ENCODE data around the gene INKA2.
A peak's percentile ranks its signal among the peaks of the same experiment; 100 is the strongest.

The INKA2 gene

GRCh38 chr1:111739194-111739924 lies at the start of gene INKA2:
TSS of gene INKA2 (minus strand) at chr1:111739395. CDS start at chr1:111739242, 153 bp downstream.
- H3K4me1 ChIP-seq (ENCODE audit: control insufficient read depth, insufficient read depth, low read length) = peaks cover 48% of the 10 kb centered on the region
- H3K4me3 ChIP-seq (ENCODE audit: low read length) = peak within 1 kb of the TSS; percentile 86
- H3K27me3 ChIP-seq (replicated peaks; ENCODE audit: control insufficient read depth, insufficient read depth, low read length) = no peaks in the 10 kb centered on the region
- peak within 1 kb of the TSS; percentile 89 for H3K9ac ChIP-seq (ENCODE audit: low read length)
- H3K9me3 ChIP-seq (ENCODE audit: control insufficient read depth, low read length) = no peaks in the 10 kb centered on the region
- peak; percentile 96 for DNase-seq (ENCODE audit: low read depth)
- no peaks in the 10 kb centered on the region for H3K36me3 ChIP-seq (ENCODE audit: control insufficient read depth, insufficient read depth, low read length, severe bottlenecking)

GRCh38 chr1:111786669-111787207 lies 47.5 kb upstream of the INKA2 start:
- Histone ChIP-seq H3K9ac (ENCODE audit: low read length) (no peak overlapping the region), H3K36me3 (ENCODE audit: control insufficient read depth, insufficient read depth, low read length, severe bottlenecking) (no peaks in the 10 kb centered on the region), H3K4me1 (ENCODE audit: control insufficient read depth, insufficient read depth, low read length) (peaks cover 24% of the 10 kb centered on the region), H3K27me3 (replicated peaks; ENCODE audit: control insufficient read depth, insufficient read depth, low read length) (peaks cover 13% of the 10 kb centered on the region), H3K4me3 (ENCODE audit: low read length) (no peak overlapping the region), H3K9me3 (ENCODE audit: control insufficient read depth, low read length) (no peaks in the 10 kb centered on the region)
- no peak for DNase-seq (ENCODE audit: low read depth)

- DNase-seq (ENCODE audit: low read depth) = no peak
- Histone ChIP-seq H3K9ac (ENCODE audit: low read length) (no peak overlapping the region), H3K9me3 (ENCODE audit: control insufficient read depth, low read length) (no peaks in the 10 kb centered on the region), H3K27me3 (replicated peaks; ENCODE audit: control insufficient read depth, insufficient read depth, low read length) (peaks cover 13% of the 10 kb centered on the region), H3K4me3 (ENCODE audit: low read length) (no peak overlapping the region), H3K36me3 (ENCODE audit: control insufficient read depth, insufficient read depth, low read length, severe bottlenecking) (no peaks in the 10 kb centered on the region), H3K4me1 (ENCODE audit: control insufficient read depth, insufficient read depth, low read length) (peaks cover 23% of the 10 kb centered on the region)
Measured at GRCh38 chr1:111784273-111784901, 45.2 kb upstream of the INKA2 start.

GRCh38 chr1:111779546-111779945 lies 40.4 kb upstream of the INKA2 start:
- Histone ChIP-seq H3K36me3 (ENCODE audit: control insufficient read depth, insufficient read depth, low read length, severe bottlenecking) (no peaks in the 10 kb centered on the region), H3K4me1 (ENCODE audit: control insufficient read depth, insufficient read depth, low read length) (peaks cover 24% of the 10 kb centered on the region), H3K4me3 (ENCODE audit: low read length) (no peak overlapping the region), H3K27me3 (replicated peaks; ENCODE audit: control insufficient read depth, insufficient read depth, low read length) (no peaks in the 10 kb centered on the region), H3K9me3 (ENCODE audit: control insufficient read depth, low read length) (no peaks in the 10 kb centered on the region), H3K9ac (ENCODE audit: low read length) (no peak overlapping the region)
- DNase-seq (ENCODE audit: low read depth) = no peak

GRCh38 chr1:111778541-111779051 lies 39.4 kb upstream of the INKA2 start:
- H3K9ac ChIP-seq (ENCODE audit: low read length) = no peak overlapping the region
- DNase-seq (ENCODE audit: low read depth) = peak; percentile 11
- H3K36me3 ChIP-seq (ENCODE audit: control insufficient read depth, insufficient read depth, low read length, severe bottlenecking) = no peaks in the 10 kb centered on the region
- no peaks in the 10 kb centered on the region for H3K9me3 ChIP-seq (ENCODE audit: control insufficient read depth, low read length)
- no peak overlapping the region for H3K4me3 ChIP-seq (ENCODE audit: low read length)
- H3K27me3 ChIP-seq (replicated peaks; ENCODE audit: control insufficient read depth, insufficient read depth, low read length) = no peaks in the 10 kb centered on the region
- H3K4me1 ChIP-seq (ENCODE audit: control insufficient read depth, insufficient read depth, low read length) = peaks cover 24% of the 10 kb centered on the region

GRCh38 chr1:111778066-111778465 lies 38.9 kb upstream of the INKA2 start:
- Histone ChIP-seq H3K4me3 (ENCODE audit: low read length) (no peak overlapping the region), H3K36me3 (ENCODE audit: control insufficient read depth, insufficient read depth, low read length, severe bottlenecking) (no peaks in the 10 kb centered on the region), H3K9ac (ENCODE audit: low read length) (no peak overlapping the region), H3K4me1 (ENCODE audit: control insufficient read depth, insufficient read depth, low read length) (peaks cover 24% of the 10 kb centered on the region), H3K9me3 (ENCODE audit: control insufficient read depth, low read length) (no peaks in the 10 kb centered on the region), H3K27me3 (replicated peaks; ENCODE audit: control insufficient read depth, insufficient read depth, low read length) (no peaks in the 10 kb centered on the region)
- DNase-seq (ENCODE audit: low read depth) = no peak

- Histone ChIP-seq H3K9me3 (ENCODE audit: control insufficient read depth, low read length) (no peaks in the 10 kb centered on the region), H3K4me3 (ENCODE audit: low read length) (no peak overlapping the region), H3K9ac (ENCODE audit: low read length) (no peak overlapping the region), H3K4me1 (ENCODE audit: control insufficient read depth, insufficient read depth, low read length) (peaks cover 24% of the 10 kb centered on the region), H3K36me3 (ENCODE audit: control insufficient read depth, insufficient read depth, low read length, severe bottlenecking) (no peaks in the 10 kb centered on the region), H3K27me3 (replicated peaks; ENCODE audit: control insufficient read depth, insufficient read depth, low read length) (no peaks in the 10 kb centered on the region)
- no peak for DNase-seq (ENCODE audit: low read depth)
Measured at GRCh38 chr1:111777301-111777700, 38.1 kb upstream of the INKA2 start.

- Histone ChIP-seq H3K4me1 (ENCODE audit: control insufficient read depth, insufficient read depth, low read length) (peaks cover 28% of the 10 kb centered on the region), H3K9ac (ENCODE audit: low read length) (no peak overlapping the region), H3K27me3 (replicated peaks; ENCODE audit: control insufficient read depth, insufficient read depth, low read length) (no peaks in the 10 kb centered on the region), H3K4me3 (ENCODE audit: low read length) (no peak overlapping the region), H3K9me3 (ENCODE audit: control insufficient read depth, low read length) (no peaks in the 10 kb centered on the region), H3K36me3 (ENCODE audit: control insufficient read depth, insufficient read depth, low read length, severe bottlenecking) (no peaks in the 10 kb centered on the region)
- DNase-seq (ENCODE audit: low read depth) = no peak
Measured at GRCh38 chr1:111776861-111777260, 37.7 kb upstream of the INKA2 start.

- Histone ChIP-seq H3K4me3 (ENCODE audit: low read length) (no peak overlapping the region), H3K9ac (ENCODE audit: low read length) (no peak overlapping the region), H3K36me3 (ENCODE audit: control insufficient read depth, insufficient read depth, low read length, severe bottlenecking) (no peaks in the 10 kb centered on the region), H3K9me3 (ENCODE audit: control insufficient read depth, low read length) (no peaks in the 10 kb centered on the region), H3K27me3 (replicated peaks; ENCODE audit: control insufficient read depth, insufficient read depth, low read length) (no peaks in the 10 kb centered on the region), H3K4me1 (ENCODE audit: control insufficient read depth, insufficient read depth, low read length) (peaks cover 32% of the 10 kb centered on the region)
- DNase-seq (ENCODE audit: low read depth) = no peak
Measured at GRCh38 chr1:111776391-111776790, 37.2 kb upstream of the INKA2 start.

- Histone ChIP-seq H3K9ac (ENCODE audit: low read length) (no peak overlapping the region), H3K27me3 (replicated peaks; ENCODE audit: control insufficient read depth, insufficient read depth, low read length) (no peaks in the 10 kb centered on the region), H3K9me3 (ENCODE audit: control insufficient read depth, low read length) (no peaks in the 10 kb centered on the region), H3K4me1 (ENCODE audit: control insufficient read depth, insufficient read depth, low read length) (peaks cover 32% of the 10 kb centered on the region), H3K4me3 (ENCODE audit: low read length) (no peak overlapping the region), H3K36me3 (ENCODE audit: control insufficient read depth, insufficient read depth, low read length, severe bottlenecking) (no peaks in the 10 kb centered on the region)
- DNase-seq (ENCODE audit: low read depth) = no peak
Measured at GRCh38 chr1:111775966-111776365, 36.8 kb upstream of the INKA2 start.

- Histone ChIP-seq H3K27me3 (replicated peaks; ENCODE audit: control insufficient read depth, insufficient read depth, low read length) (no peaks in the 10 kb centered on the region), H3K4me3 (ENCODE audit: low read length) (no peak overlapping the region), H3K9me3 (ENCODE audit: control insufficient read depth, low read length) (no peaks in the 10 kb centered on the region), H3K9ac (ENCODE audit: low read length) (peak overlapping the region; percentile 21), H3K36me3 (ENCODE audit: control insufficient read depth, insufficient read depth, low read length, severe bottlenecking) (peaks cover 28% of the 10 kb centered on the region), H3K4me1 (ENCODE audit: control insufficient read depth, insufficient read depth, low read length) (peaks cover 22% of the 10 kb centered on the region)
- no peak for DNase-seq (ENCODE audit: low read depth)
Measured at GRCh38 chr1:111770916-111771315, 31.7 kb upstream of the INKA2 start.

All from adipocyte (in vitro differentiated cells).